HL-60 (cell line): ENCODE measurements around the gene CYSRT1.

ENCODE experiments used
- DNase-seq, 2 experiments: peaks; one replicate each; pipeline ENCODE4 v3.0.0-alpha.2; 2010 to 2020; ENCODE audit warnings: low read depth in 1 of 2, low spot score in 1 of 2
- H3K27ac ChIP-seq: fragments of 250-450 bp; sonication (Bioruptor Pico); replicated peaks from 2 replicates; pipeline ENCODE4 v1.5.1; 2020; ENCODE audit warnings: mild to moderate bottlenecking, moderate library complexity
- H3K27me3 ChIP-seq: fragments of 250-450 bp; sonication (Bioruptor Pico); 2 replicates; pipeline ENCODE4 v1.5.1; 2021; ENCODE audit warnings: mild to moderate bottlenecking, moderate library complexity; ENCODE audit not compliant: insufficient read depth, poor library complexity, severe bottlenecking
- H3K4me3 ChIP-seq: replicated peaks from 2 replicates; pipeline ENCODE4 v1.5.1; 2011; ENCODE audit warnings: mild to moderate bottlenecking, control low read depth, low read length; ENCODE audit not compliant: insufficient read depth
- GABPA ChIP-seq: IDR thresholded peaks from 2 replicates; pipeline ENCODE4 v1.6.1; 2012; ENCODE audit warnings: low read depth
- POLR2AphosphoS5 ChIP-seq: IDR thresholded peaks from 2 replicates; pipeline ENCODE4 v1.6.1; 2012; ENCODE audit warnings: low read depth
- REST ChIP-seq: IDR thresholded peaks from 2 replicates; pipeline ENCODE4 v1.6.1; 2012; ENCODE audit warnings: low read depth; ENCODE audit not compliant: insufficient replicate concordance
- SPI1 ChIP-seq: IDR thresholded peaks from 2 replicates; pipeline ENCODE4 v1.6.1; 2012; ENCODE audit warnings: low read depth, mild to moderate bottlenecking, borderline replicate concordance
- TF ChIP-seq, protein P1 (sequence below): IDR thresholded peaks from one replicate; pipeline ENCODE4 v1.5.1; 2011; ENCODE audit warnings: low read length, control low read depth, inconsistent platforms; ENCODE audit not compliant: insufficient read depth

The CYSRT1 gene

DNA sequence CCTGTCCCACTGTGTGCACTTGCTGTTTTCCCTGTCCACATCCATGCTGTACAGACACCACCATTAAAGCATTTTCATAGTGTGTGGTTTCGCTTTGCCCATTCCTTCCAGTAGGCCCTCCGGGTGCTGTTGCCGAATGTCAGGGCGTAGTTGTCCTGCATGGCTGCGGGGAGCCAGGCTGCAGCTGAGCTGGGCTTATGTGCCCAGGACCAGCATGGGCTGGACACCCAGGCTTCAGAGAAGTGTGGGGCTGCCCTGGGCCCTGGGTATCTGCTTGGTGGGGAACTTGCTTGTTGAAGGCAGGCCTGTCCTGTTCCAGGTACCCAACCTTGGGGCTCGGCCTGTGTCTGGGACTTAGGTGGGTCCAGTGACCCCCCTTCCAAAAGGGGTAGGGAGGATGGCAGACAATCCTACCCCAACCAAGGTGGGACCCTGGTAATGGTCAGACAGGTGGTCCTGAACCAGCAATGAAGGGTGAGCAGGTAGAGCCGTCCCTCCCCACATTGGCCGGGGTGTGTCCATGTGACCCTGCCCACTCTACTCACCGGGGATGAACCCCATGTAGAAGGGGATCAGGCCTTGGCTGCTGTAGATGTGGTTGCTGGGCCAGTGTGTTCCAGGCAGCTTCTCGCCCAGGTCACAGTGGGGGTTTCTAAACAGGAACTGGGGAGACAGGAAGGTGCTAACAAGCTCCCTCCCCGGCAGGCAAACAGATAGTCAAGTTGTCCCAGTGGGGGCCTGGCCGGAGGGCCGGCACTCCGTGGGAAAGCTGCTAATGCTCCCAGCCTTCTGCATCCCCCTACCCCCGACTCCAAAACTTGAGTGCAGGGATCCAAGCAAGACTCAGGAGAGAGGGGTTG, 18.9 kb downstream of the CYSRT1 start:
- Histone ChIP-seq H3K27ac (no peak overlapping the region), H3K27me3 (no peaks in the 10 kb centered on the region), H3K4me3 (no peak overlapping the region)
- DNase-seq, result peak in 1 of 2 experiments; percentile 48
- TF ChIP-seq, protein P1, sequence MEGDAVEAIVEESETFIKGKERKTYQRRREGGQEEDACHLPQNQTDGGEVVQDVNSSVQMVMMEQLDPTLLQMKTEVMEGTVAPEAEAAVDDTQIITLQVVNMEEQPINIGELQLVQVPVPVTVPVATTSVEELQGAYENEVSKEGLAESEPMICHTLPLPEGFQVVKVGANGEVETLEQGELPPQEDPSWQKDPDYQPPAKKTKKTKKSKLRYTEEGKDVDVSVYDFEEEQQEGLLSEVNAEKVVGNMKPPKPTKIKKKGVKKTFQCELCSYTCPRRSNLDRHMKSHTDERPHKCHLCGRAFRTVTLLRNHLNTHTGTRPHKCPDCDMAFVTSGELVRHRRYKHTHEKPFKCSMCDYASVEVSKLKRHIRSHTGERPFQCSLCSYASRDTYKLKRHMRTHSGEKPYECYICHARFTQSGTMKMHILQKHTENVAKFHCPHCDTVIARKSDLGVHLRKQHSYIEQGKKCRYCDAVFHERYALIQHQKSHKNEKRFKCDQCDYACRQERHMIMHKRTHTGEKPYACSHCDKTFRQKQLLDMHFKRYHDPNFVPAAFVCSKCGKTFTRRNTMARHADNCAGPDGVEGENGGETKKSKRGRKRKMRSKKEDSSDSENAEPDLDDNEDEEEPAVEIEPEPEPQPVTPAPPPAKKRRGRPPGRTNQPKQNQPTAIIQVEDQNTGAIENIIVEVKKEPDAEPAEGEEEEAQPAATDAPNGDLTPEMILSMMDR, result no peak
- TF ChIP-seq POLR2AphosphoS5, result peak; percentile 80
- TF ChIP-seq GABPA, result peak; percentile 40; the same call in 1 of the 2 replicates
- no peak for TF ChIP-seq SPI1
- no peak for TF ChIP-seq REST

GRCh38 chr9:137244486-137245449, 19.8 kb downstream of the CYSRT1 start:
- DNase-seq, result no peak
- TF ChIP-seq GABPA (no peak), REST (no peak), POLR2AphosphoS5 (no peak), SPI1 (no peak)
- TF ChIP-seq, protein P1, result no peak
- no peak overlapping the region for H3K4me3 ChIP-seq
- H3K27me3 ChIP-seq, result no peaks in the 10 kb centered on the region
- no peak overlapping the region for H3K27ac ChIP-seq

DNA sequence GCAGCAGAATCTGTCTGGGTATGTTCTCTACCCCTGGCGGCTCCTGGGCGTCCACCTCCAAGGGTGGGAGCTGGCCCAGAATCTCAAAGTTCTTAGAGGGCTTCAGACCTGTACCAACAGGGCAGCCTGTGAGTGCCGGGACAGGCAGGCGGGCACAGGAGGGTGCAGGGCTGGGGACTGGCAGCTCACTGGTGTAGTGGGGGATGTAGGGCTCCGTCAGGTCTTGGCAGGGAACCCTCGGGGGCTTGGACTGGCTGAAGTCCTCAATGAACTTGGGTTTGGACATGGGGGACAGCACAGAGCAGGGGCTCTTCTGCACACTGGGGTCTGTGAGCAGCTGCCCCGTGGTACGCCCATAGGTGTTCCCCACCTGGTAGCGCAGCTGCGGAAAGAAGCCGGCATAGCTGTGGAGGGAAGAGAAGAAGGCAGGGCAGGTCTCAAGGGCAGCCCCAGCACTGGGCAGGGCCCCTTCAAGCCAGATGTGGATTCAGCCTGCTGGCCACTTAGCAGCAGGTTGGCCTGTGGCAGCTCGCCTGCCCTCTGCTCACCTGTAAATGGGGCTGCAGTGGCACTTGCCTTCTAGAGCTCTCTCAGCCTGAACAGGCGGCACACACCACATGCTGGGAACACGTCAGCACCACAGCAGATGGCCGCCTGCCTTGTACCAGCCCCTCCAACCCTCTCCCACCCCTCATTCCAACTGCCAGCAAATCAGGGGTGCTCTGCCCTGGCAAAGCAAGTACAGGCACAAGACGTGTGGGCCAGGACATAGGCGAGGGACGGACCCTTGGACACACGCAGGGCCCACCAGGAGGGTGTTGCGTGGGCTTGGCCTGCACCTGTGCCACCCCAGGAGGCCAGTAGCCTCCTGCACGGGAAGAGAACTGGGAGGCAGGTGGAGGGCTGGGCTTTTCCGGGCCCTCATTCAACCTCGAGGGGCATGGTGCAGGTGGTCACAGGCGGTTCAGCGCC, 20.8 kb downstream of the CYSRT1 start:
- Histone ChIP-seq H3K27ac (no peak overlapping the region), H3K27me3 (no peaks in the 10 kb centered on the region), H3K4me3 (no peak overlapping the region)
- DNase-seq, result no peak
- TF ChIP-seq GABPA (no peak), POLR2AphosphoS5 (no peak), SPI1 (no peak), REST (no peak)
- TF ChIP-seq, protein P1, result no peak
